A549 (cell line): Measurements from ENCODE around the gene MDM1. TPM values are rescaled to one million over a fixed set of nuclear protein-coding genes. Genes with fewer than 3 reads are reported as not detected.

ENCODE experiments used
- ATAC-seq, 2 experiments: fragments of 200-7000 bp in 1 of 2; fragments of >200 bp in 1 of 2; cut with Nextera tagmentation in 1 of 2; cut with Tn5 transposase in 1 of 2; 3 replicates each; pipeline versions ENCODE4 v1.8.0 to v1.9.1; 2018 to 2020; ENCODE audit warnings: mild to moderate bottlenecking in 1 of 2, moderate library complexity in 1 of 2
- CTCF ChIA-PET: fragments of 300-600 bp; sonication (Branson Sonifier 250); formaldehyde crosslinking; extraction: SDS; loops from one replicate; lab custom pipeline; 2021; ENCODE audit warnings: antibody characterized with exemption, inconsistent platforms; lab: Yijun Ruan, JAX
- POLR2A ChIA-PET: fragments of 350-600 bp; formaldehyde crosslinking; extraction: SDS; loops from one replicate; lab custom pipeline; 2021; ENCODE audit warnings: antibody characterized with exemption, inconsistent platforms; lab: Yijun Ruan, JAX
- DNase-seq, 2 experiments: peaks; one replicate each; pipeline versions ENCODE4 v3.0.0 to v3.0.0-alpha.2; 2011 to 2016; ENCODE audit warnings: low read depth in 1 of 2, low spot score in 1 of 2
- FAIRE-seq: peaks from 2 replicates; lab custom pipeline; 2011; peaks lifted over from hg19 to GRCh38; lab: Jason Lieb, UNC
- H3K27ac ChIP-seq, 2 experiments: fragments of >200 bp; sonication (Bioruptor Twin); formaldehyde crosslinking; 3 replicates each; pipeline ENCODE4 v1.5.1; 2016 to 2017
- H3K4me1 ChIP-seq: fragments of >200 bp; sonication (Bioruptor Twin); formaldehyde crosslinking; 3 replicates; pipeline ENCODE4 v1.6.1; 2016
- H3K4me2 ChIP-seq: fragments of >200 bp; sonication (Bioruptor Twin); formaldehyde crosslinking; 3 replicates; pipeline ENCODE4 v1.6.1; 2016
- H3K4me3 ChIP-seq: fragments of >200 bp; sonication (Bioruptor Twin); formaldehyde crosslinking; 3 replicates; pipeline ENCODE4 v1.5.1; 2016
- H3K9me3 ChIP-seq: fragments of >200 bp; sonication (Bioruptor Twin); formaldehyde crosslinking; 3 replicates; pipeline ENCODE4 v1.6.1; 2016
- BHLHE40 ChIP-seq: IDR thresholded peaks from 2 replicates; pipeline ENCODE4 v1.6.1; 2012; ENCODE audit warnings: low read depth, low read length, inconsistent platforms
- CBX2 ChIP-seq: fragments of 200-600 bp; sonication (generic); IDR thresholded peaks from 2 replicates; pipeline ENCODE4 v1.6.1; 2016; ENCODE audit warnings: low read depth, mild to moderate bottlenecking, borderline replicate concordance
- CHD2 ChIP-seq: fragments of 150-350 bp; IDR thresholded peaks from 2 replicates; pipeline ENCODE4 v1.6.1; 2014; ENCODE audit warnings: low read length; ENCODE audit not compliant: partially characterized antibody
- CHD4 ChIP-seq: fragments of 200-600 bp; sonication (generic); IDR thresholded peaks from 2 replicates; pipeline ENCODE4 v1.6.1; 2016; ENCODE audit warnings: antibody characterized with exemption, mild to moderate bottlenecking, borderline replicate concordance
- EHMT2 ChIP-seq: fragments of 200-600 bp; sonication (generic); IDR thresholded peaks from 2 replicates; pipeline ENCODE4 v1.6.1; 2016; ENCODE audit warnings: antibody characterized with exemption, low read depth, mild to moderate bottlenecking, moderate library complexity
- HMGXB4 ChIP-seq: fragments of 250-450 bp; sonication (Bioruptor Pico); IDR thresholded peaks from 2 replicates; pipeline ENCODE4 v1.5.0; 2021; ENCODE audit warnings: mild to moderate bottlenecking, moderate library complexity, borderline replicate concordance
- HOXA7 ChIP-seq: fragments of 250-450 bp; sonication (Bioruptor Pico); IDR thresholded peaks from 2 replicates; pipeline ENCODE4 v1.5.0; 2020; ENCODE audit warnings: mild to moderate bottlenecking, moderate library complexity
- JUNB ChIP-seq: fragments of >200 bp; sonication (Bioruptor Twin); formaldehyde crosslinking; IDR thresholded peaks from 2 replicates; pipeline ENCODE4 v1.6.1; 2016
- KDM1A ChIP-seq: fragments of 200-600 bp; sonication (generic); IDR thresholded peaks from 2 replicates; pipeline ENCODE4 v1.6.1; 2016; ENCODE audit warnings: low read depth, mild to moderate bottlenecking
- MYC ChIP-seq: IDR thresholded peaks from 2 replicates; pipeline ENCODE4 v1.6.1; 2012; ENCODE audit warnings: mild to moderate bottlenecking, inconsistent platforms, low read length, improper control_type of control experiment, borderline replicate concordance
- PHF8 ChIP-seq: fragments of 200-600 bp; sonication (generic); IDR thresholded peaks from 2 replicates; pipeline ENCODE4 v1.6.1; 2016; ENCODE audit warnings: low read depth, mild to moderate bottlenecking, antibody characterized with exemption, moderate library complexity, borderline replicate concordance
- POLR2A ChIP-seq: IDR thresholded peaks from 2 replicates; pipeline ENCODE4 v1.6.1; 2012; ENCODE audit warnings: mild to moderate bottlenecking, low read length
- RAD21 ChIP-seq, 2 experiments: fragments of >200 bp in 1 of 2; sonication (Bioruptor Twin) in 1 of 2; formaldehyde crosslinking in 1 of 2; IDR thresholded peaks in 1 of 2; conservative IDR thresholded peaks in 1 of 2; 2 replicates in 1 of 2; 3 replicates in 1 of 2; pipeline ENCODE4 v1.6.1; 2012 to 2018; ENCODE audit warnings: inconsistent platforms in 1 of 2
- RCOR1 ChIP-seq: fragments of 150-350 bp; IDR thresholded peaks from 2 replicates; pipeline ENCODE4 v1.6.1; 2014; ENCODE audit warnings: antibody characterized with exemption, low read length, low read depth
- RNF2 ChIP-seq: fragments of 200-600 bp; sonication (generic); IDR thresholded peaks from 2 replicates; pipeline ENCODE4 v1.6.1; 2016; ENCODE audit warnings: low read depth, mild to moderate bottlenecking, antibody characterized with exemption, moderate library complexity, borderline replicate concordance
- SMC3 ChIP-seq: fragments of >200 bp; sonication (Bioruptor Twin); formaldehyde crosslinking; IDR thresholded peaks from 3 replicates; pipeline ENCODE4 v1.6.1; 2018; ENCODE audit warnings: inconsistent platforms
- TFCP2L1 ChIP-seq: fragments of 250-450 bp; sonication (Bioruptor Pico); IDR thresholded peaks from 2 replicates; pipeline ENCODE4 v1.5.0; 2021; ENCODE audit warnings: mild to moderate bottlenecking
- TP53 ChIP-seq: fragments of 250-450 bp; sonication (Bioruptor Pico); IDR thresholded peaks from 2 replicates; pipeline ENCODE4 v1.5.0; 2021; ENCODE audit warnings: mild to moderate bottlenecking, moderate library complexity
- ZC3H11A ChIP-seq: fragments of 450-650 bp; IDR thresholded peaks from 2 replicates; pipeline ENCODE4 v1.6.1; 2014; ENCODE audit warnings: antibody characterized with exemption, mild to moderate bottlenecking
- ZNF302 ChIP-seq: fragments of 250-450 bp; sonication (Bioruptor Pico); IDR thresholded peaks from 2 replicates; pipeline ENCODE4 v1.9.0; 2021; ENCODE audit warnings: inconsistent platforms, mild to moderate bottlenecking, moderate library complexity
- WGBS: methylation state at CpG from one replicate; pipeline ENCODE4 v1.1.6; 2017; ENCODE audit errors: missing lambda C conversion rate; 5-methylcytosine and 5-hydroxymethylcytosine counted together
- polyA plus RNA-seq, 4 experiments: library from polyadenylated mRNA; depleted of rRNA in 3 of 4; stranded (reverse); fragments of >200 nt; fragmentation: RNase III in 1 of 4; extraction: RNeasy Plus Mini Kit Qiagen cat#74134 plus additional on column Dnase treatment in 1 of 4; gene quantifications; 2 replicates in 3 of 4; 3 replicates in 1 of 4; pipeline ENCODE4 v1.2.3, GENCODE V29; 2011 to 2017
- TF ChIP-seq, protein P1 (sequence below): fragments of >200 bp; sonication (Bioruptor Twin); formaldehyde crosslinking; IDR thresholded peaks from 3 replicates; pipeline ENCODE4 v1.5.1; 2016
- TF ChIP-seq, protein P2 (sequence below): IDR thresholded peaks from 2 replicates; pipeline ENCODE4 v1.6.1; 2012
- TF ChIP-seq, protein P3 (sequence below): fragments of 450-650 bp; IDR thresholded peaks from 2 replicates; pipeline ENCODE4 v1.6.1; 2014; ENCODE audit warnings: antibody characterized with exemption
- TF ChIP-seq, protein P4 (sequence below): fragments of 200-600 bp; sonication (generic); IDR thresholded peaks from 2 replicates; pipeline ENCODE4 v1.6.1; 2016; ENCODE audit warnings: antibody characterized with exemption, mild to moderate bottlenecking, moderate library complexity
- TF ChIP-seq, protein P5 (sequence below): fragments of 150-350 bp; IDR thresholded peaks from 2 replicates; pipeline ENCODE4 v1.6.1; 2014; ENCODE audit warnings: low read depth, mild to moderate bottlenecking, low read length

MDM1 gene
- polyA plus RNA-seq, 2 of the 4 experiments (the other 2 are of a cell fraction): 12.5 to 24.5 TPM

- H3K4me1 ChIP-seq: peaks cover 22% of the 10 kb centered on the region
- TF ChIP-seq JUNB: no peak
- peak; percentile 53 to 60 for TF ChIP-seq RAD21 (conservative IDR thresholded peaks at IDR 0.05 in 1 of 2, IDR thresholded peaks at IDR 0.05 in 1 of 2)
- TF ChIP-seq HOXA7: no peak
- no peak for TF ChIP-seq EHMT2
- TF ChIP-seq BHLHE40: no peak
- no peak for TF ChIP-seq CHD4
- TF ChIP-seq, protein P1, sequence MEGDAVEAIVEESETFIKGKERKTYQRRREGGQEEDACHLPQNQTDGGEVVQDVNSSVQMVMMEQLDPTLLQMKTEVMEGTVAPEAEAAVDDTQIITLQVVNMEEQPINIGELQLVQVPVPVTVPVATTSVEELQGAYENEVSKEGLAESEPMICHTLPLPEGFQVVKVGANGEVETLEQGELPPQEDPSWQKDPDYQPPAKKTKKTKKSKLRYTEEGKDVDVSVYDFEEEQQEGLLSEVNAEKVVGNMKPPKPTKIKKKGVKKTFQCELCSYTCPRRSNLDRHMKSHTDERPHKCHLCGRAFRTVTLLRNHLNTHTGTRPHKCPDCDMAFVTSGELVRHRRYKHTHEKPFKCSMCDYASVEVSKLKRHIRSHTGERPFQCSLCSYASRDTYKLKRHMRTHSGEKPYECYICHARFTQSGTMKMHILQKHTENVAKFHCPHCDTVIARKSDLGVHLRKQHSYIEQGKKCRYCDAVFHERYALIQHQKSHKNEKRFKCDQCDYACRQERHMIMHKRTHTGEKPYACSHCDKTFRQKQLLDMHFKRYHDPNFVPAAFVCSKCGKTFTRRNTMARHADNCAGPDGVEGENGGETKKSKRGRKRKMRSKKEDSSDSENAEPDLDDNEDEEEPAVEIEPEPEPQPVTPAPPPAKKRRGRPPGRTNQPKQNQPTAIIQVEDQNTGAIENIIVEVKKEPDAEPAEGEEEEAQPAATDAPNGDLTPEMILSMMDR: peak; percentile 36; the same call in 2 of the 3 replicates
- TF ChIP-seq, protein P2, sequence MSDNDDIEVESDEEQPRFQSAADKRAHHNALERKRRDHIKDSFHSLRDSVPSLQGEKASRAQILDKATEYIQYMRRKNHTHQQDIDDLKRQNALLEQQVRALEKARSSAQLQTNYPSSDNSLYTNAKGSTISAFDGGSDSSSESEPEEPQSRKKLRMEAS: no peak
- no peak for TF ChIP-seq CBX2
- TF ChIP-seq SMC3: 0 out of 3 replicates have a peak, but pooled peaks have one; percentile 28
- TF ChIP-seq, protein P3, sequence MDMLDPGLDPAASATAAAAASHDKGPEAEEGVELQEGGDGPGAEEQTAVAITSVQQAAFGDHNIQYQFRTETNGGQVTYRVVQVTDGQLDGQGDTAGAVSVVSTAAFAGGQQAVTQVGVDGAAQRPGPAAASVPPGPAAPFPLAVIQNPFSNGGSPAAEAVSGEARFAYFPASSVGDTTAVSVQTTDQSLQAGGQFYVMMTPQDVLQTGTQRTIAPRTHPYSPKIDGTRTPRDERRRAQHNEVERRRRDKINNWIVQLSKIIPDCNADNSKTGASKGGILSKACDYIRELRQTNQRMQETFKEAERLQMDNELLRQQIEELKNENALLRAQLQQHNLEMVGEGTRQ: no peak
- no peak for TF ChIP-seq ZNF302
- TF ChIP-seq KDM1A: no peak
- TF ChIP-seq RCOR1: no peak
- TF ChIP-seq, protein P4, sequence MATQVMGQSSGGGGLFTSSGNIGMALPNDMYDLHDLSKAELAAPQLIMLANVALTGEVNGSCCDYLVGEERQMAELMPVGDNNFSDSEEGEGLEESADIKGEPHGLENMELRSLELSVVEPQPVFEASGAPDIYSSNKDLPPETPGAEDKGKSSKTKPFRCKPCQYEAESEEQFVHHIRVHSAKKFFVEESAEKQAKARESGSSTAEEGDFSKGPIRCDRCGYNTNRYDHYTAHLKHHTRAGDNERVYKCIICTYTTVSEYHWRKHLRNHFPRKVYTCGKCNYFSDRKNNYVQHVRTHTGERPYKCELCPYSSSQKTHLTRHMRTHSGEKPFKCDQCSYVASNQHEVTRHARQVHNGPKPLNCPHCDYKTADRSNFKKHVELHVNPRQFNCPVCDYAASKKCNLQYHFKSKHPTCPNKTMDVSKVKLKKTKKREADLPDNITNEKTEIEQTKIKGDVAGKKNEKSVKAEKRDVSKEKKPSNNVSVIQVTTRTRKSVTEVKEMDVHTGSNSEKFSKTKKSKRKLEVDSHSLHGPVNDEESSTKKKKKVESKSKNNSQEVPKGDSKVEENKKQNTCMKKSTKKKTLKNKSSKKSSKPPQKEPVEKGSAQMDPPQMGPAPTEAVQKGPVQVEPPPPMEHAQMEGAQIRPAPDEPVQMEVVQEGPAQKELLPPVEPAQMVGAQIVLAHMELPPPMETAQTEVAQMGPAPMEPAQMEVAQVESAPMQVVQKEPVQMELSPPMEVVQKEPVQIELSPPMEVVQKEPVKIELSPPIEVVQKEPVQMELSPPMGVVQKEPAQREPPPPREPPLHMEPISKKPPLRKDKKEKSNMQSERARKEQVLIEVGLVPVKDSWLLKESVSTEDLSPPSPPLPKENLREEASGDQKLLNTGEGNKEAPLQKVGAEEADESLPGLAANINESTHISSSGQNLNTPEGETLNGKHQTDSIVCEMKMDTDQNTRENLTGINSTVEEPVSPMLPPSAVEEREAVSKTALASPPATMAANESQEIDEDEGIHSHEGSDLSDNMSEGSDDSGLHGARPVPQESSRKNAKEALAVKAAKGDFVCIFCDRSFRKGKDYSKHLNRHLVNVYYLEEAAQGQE: no peak
- no peak for TF ChIP-seq ZC3H11A
- no peak overlapping the region for H3K4me2 ChIP-seq
- peak in 1 of 2 experiments; percentile 60 for DNase-seq
- no peaks in the 10 kb centered on the region for H3K9me3 ChIP-seq
- FAIRE-seq: no peak
- H3K27ac ChIP-seq: no peak overlapping the region
- CTCF ChIA-PET: interaction anchor here (0.8 to 1.7 kb wide), 8 partner anchors 16 to 359 kb away, joined by 3 to 6 read pairs (median 4); no protein-coding TSS in a partner anchor
- H3K4me3 ChIP-seq: no peak overlapping the region
- 43% methylated on average over 4 of the region's 4 CpGs for whole genome bisulfite sequencing
- POLR2A ChIA-PET: interaction anchor here (0.8 kb wide), 2 partner anchors 9 to 277 kb away, joined by 3 to 4 read pairs; partner anchors contain the start of gene RAP1B
- ATAC-seq: peak; percentile 11 to 40; a peak in 2 of 6 replicates
These were observed 2.0 kb upstream of the MDM1 start for GRCh38 chr12:68334132-68334531.

DNA sequence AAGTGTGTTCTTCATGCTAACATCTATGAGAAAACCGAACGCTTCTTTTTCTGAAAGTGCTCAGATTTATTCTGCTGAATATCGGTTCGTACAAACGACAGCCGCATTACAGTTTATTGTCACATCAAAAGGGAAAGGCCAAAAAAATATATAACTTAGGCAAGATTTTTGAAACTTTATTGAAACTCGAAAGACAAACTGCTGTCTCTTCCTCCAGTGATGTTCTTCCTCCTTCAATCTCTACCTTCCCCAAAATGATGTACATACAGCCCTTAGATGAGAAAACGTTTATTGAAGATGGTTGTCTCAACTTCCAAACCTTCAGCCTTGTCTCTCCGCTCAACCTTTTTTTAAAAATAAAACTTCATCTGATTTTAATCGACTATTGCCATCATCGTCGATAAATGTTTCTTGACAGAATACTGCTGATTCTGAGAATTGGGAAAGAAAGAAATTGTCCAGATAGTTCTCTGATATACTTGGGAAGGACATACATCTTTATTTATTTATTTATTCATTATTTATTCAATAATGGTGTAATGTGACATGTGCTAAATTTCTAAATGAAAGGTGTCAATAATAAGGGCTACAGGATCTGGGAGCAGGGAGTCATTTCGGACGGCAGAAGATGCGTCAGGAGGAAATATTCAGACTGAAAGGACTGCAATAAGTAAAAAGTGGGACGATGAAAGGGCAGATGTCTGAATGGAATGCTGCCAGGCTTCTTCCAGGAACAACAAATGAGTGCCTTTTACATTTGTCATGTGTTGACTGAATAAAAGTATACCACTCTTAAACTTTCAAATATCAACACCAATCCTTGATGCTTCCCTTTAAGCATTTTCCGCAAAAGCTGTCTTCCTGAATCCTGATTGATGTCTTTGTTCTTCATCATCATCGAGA, 817 bp upstream of the MDM1 start:
- no peak for FAIRE-seq
- TF ChIP-seq KDM1A (no peak), RNF2 (no peak), PHF8 (no peak), SMC3 (no peak), TP53 (CRISPR knock-in tag) (no peak), CHD2 (no peak), POLR2A (no peak), TFCP2L1 (no peak), HMGXB4 (no peak), MYC (no peak)
- TF ChIP-seq, protein P5, sequence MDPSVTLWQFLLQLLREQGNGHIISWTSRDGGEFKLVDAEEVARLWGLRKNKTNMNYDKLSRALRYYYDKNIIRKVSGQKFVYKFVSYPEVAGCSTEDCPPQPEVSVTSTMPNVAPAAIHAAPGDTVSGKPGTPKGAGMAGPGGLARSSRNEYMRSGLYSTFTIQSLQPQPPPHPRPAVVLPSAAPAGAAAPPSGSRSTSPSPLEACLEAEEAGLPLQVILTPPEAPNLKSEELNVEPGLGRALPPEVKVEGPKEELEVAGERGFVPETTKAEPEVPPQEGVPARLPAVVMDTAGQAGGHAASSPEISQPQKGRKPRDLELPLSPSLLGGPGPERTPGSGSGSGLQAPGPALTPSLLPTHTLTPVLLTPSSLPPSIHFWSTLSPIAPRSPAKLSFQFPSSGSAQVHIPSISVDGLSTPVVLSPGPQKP: no peak
- TF ChIP-seq, all 56 proteins: peak for 0
- 49% methylated on average over 18 of the region's 18 CpGs for WGBS
- CTCF ChIA-PET: interaction anchor here (0.8 to 1.0 kb wide), 3 partner anchors 16 to 276 kb away, joined by 3 read pairs; no protein-coding TSS in a partner anchor
- H3K9me3 ChIP-seq: no peaks in the 10 kb centered on the region
- H3K4me2 ChIP-seq: peak overlapping the region; percentile 95
- POLR2A ChIA-PET: no interaction called here
- no peak for DNase-seq
- no peak for ATAC-seq
- H3K27ac ChIP-seq: peak overlapping the region; percentile 73 to 84
- peak overlapping the region; percentile 85 for H3K4me3 ChIP-seq
- H3K4me1 ChIP-seq: peaks cover 22% of the 10 kb centered on the region
